Right forelimb (tissue), 1 donor: ENCODE measurements around the gene CYYR1.

Experiments used
- DNase-seq: peaks from one replicate; pipeline ENCODE4 v3.0.0-alpha.2; 2018

The CYYR1 gene

GRCh38 chr21:26572702-26573381 lies at the start of gene CYYR1:
Gene CYYR1, minus strand, starts transcription at chr21:26573286. Its CDS starts 346 bp downstream, at chr21:26572940.
- peak; percentile 68 for DNase-seq

DNA sequence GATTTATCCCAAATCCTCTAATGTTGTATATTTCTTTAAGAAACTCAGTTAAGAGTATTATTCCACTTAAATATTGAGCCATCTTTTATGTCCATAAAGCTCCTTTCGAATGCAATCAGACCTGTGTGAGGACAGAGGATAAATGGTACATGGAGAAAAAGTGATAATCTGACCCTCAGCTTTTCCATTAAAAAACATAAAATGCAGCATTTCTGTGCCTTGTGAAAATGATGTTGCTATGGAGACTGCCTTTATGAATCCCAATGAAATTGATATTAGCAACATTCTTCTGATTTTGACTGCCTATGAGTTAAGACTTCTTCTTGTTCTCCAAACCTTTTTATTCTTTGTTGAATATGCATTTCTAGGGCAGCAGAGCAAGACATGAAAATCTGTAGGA lies 44.1 kb upstream of the CYYR1 start:
- no peak for DNase-seq

DNA sequence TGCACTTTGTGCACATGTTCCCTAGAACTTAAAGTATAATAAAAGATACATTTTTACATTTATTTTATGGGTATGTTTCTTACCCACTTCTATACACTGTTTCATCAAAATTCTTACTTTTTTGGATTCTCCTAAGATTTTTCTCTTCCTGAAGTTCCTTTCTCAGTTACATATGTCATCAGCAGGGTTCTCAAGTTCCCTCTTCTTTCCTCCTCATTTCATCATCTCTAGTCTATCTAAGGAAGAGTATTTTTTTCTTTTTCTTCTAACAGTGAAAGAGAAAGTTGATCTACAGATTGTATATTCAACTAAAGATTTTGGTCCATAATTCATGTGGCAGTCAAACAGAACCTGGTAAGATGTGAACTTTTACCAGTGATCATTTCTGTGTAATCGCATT lies 41.2 kb upstream of the CYYR1 start:
- DNase-seq, result no peak

GRCh38 chr21:26599261-26599660 lies 26.2 kb upstream of the CYYR1 start:
- DNase-seq, result no peak

DNA sequence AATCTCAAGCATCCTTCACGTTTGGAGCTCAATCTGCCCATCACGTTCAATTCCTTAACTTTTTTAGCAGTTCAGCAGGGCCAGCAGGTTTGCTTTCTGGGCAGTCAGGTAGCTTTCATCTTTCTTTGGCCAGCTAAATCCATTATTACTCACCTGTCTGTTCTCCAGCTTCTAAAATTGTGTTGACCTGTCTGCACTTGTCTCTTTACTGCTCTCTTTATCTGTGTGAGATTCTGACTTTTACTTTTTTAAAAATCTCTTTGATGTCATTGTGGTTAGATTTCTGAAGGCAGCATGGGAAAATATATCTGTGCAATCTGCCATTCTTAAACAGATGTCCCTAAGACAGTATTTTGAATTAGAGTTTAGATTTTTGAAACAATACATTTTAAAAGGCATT lies 24.9 kb upstream of the CYYR1 start:
- no peak for DNase-seq

DNA sequence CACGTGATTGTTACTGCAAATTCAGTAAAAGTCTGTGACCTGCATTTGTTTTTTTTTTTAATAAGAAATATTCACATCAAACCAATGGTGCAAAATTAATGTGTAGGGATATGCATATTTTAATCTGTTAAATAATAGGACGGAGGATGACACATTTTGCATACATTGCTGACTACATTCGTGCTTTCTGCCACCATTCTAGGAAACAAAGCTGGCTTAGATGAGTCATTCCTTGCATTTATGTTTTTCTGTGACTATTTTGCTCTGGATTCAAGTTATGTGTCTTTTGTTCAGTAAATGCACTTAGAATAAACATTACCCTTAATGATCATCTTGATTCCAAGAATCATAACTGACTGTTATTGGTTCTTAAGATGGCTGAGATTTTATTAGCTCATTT lies 23.9 kb upstream of the CYYR1 start:
- no peak for DNase-seq

- no peak for DNase-seq
Observed at GRCh38 chr21:26595971-26596370, 22.9 kb upstream of the CYYR1 start.

DNA sequence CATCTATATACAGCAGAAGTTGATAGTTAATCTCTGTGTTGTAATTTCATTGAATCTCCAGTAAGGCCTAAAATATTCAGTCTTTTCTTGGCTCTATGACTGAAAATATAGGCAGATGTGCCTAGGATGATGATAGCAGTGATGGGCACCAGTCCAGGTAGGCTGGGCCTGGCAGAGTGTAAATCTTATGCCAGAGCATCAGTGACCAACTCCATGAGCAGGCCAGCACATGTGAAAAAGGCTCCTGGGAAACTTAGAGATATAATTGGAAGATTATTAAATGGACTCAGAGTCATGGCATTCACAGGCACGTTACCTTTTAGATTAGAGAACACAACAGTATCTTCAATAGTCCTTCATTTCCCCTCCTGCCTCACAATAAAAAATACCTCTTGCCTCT lies 20.7 kb upstream of the CYYR1 start:
- no peak for DNase-seq

- DNase-seq, result no peak
Observed at GRCh38 chr21:26591543-26591942, 18.5 kb upstream of the CYYR1 start.

DNA sequence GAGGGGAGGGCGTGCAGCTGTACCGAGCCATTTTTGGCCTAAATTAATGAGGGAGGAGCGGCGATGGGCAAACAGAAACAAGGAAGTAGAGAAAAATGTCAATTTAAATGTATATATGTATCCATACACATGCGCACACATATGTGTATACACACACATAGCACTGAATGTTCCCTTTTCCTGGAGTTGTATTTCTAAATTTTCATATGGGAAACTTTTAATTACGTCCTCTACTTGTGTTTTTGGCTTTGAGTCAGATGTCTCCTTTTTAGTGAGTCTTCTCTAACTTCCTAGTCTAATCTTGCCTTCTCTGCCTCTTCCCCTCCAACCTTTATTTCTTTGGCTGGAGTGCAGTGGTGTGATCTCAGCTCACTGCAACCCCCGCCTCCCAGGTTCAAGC lies 15.4 kb upstream of the CYYR1 start:
- DNase-seq, result no peak

- DNase-seq, result no peak
Observed at GRCh38 chr21:26587736-26588201, 14.7 kb upstream of the CYYR1 start.

GRCh38 chr21:26583769-26584168 lies 10.7 kb upstream of the CYYR1 start:
- DNase-seq, result no peak

DNA sequence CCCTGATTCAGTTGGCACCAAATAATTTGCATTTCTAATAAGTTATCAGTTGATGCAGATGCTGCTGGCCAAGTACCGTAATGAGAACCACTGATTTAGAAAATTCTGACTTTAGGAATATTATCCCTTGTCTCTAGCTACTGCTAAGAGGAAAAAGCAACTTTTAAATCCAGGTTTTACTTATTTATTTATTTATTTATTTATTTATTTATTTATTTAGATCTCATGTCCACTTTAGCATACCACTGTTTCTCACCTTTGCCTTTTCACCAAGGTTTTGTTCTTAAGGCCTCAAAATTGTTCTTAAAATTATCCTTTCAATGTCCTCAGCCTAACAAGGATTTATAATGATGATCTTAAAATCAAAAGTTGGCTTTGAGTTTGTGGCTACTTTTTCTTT lies 8.7 kb upstream of the CYYR1 start:
- no peak for DNase-seq

DNA sequence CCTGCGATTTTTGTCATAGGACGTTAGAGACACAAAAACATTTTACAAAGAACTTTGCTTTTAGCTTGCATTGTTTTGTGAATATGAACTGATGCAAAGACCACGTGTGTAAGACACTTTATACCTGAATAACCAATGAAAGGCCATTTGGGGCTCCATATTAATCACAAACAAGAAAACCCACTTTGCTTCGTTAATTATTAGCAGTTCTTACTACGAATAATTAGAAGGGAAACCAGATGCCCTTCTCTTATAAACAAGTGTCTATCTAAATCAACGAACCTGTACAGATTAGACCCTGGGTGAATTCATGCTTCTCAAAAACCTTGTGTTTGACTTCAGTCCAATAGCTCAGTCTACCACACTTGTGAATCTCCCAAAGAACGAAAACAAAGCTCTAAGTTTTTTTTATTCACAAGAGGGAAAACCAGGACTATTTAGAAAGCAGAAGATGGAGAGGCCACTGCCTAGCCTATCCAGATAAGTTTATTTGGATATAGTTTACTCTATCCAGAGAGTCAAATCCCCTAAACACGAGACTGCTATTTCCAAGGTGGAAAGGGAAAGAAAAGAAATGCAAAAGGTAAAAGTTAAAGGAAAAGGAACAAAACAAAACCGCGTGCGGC lies 897 bp downstream of the CYYR1 start:
- no peak for DNase-seq

GRCh38 chr21:26570203-26570602 lies 2.9 kb downstream of the CYYR1 start:
- DNase-seq, result no peak

- no peak for DNase-seq
Observed at GRCh38 chr21:26565546-26565945, 7.5 kb downstream of the CYYR1 start.

- DNase-seq, result no peak
Observed at GRCh38 chr21:26565111-26565510, 8.0 kb downstream of the CYYR1 start.

DNA sequence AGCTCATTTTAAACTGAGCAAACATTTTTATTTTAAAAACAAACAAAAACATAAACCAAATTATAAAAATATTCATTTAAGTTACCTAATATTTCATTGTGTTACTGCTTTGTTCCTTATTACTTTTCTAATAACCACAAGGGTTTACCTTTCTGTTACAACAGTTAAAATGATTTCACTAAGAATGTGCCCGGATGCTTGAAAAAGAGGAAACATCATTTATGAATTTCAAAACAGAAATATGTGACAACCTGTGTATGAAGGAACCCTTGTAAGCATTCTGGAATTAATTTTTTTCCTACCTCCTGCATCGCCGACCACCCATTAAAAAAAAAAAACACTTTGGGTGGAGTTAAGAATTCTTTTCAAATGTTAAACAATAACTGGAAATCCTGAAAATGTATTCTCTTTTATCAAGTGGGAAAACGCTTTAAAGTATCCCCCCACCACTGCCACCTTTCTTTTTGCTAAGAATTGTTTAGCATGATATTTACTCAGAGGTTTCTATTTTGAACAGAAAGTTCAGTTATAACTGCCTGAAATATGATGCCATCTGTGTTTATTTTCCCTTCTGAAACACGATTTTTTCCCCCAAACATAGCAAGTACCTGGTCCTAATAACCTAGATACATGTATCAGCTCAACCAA lies 9.1 kb downstream of the CYYR1 start:
- DNase-seq, result no peak

GRCh38 chr21:26560612-26561011 lies 12.5 kb downstream of the CYYR1 start:
- no peak for DNase-seq

DNA sequence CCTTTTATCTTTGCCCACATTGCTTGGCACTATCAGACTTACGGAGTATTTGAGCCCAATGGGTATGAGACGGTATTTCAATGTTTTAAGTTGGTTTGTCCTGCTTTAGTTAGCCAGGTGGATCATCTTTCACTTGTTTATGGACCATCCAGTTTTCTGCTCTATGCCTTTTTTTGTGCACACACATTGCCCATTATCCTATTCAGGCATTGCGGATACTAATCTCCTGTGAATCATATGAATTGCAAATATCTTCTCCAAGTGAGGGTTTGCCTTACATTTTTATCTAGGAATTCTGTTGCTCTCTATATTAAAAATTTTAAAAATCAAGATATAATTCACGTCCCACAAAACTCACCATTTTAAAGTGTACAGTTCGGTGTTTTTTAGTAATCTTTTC lies 14.0 kb downstream of the CYYR1 start:
- DNase-seq, result no peak

GRCh38 chr21:26557106-26557505 lies 16.0 kb downstream of the CYYR1 start:
- DNase-seq, result no peak

- DNase-seq, result no peak
Observed at GRCh38 chr21:26555540-26556146, 17.4 kb downstream of the CYYR1 start.

GRCh38 chr21:26554365-26554764 lies 18.7 kb downstream of the CYYR1 start:
- no peak for DNase-seq

DNA sequence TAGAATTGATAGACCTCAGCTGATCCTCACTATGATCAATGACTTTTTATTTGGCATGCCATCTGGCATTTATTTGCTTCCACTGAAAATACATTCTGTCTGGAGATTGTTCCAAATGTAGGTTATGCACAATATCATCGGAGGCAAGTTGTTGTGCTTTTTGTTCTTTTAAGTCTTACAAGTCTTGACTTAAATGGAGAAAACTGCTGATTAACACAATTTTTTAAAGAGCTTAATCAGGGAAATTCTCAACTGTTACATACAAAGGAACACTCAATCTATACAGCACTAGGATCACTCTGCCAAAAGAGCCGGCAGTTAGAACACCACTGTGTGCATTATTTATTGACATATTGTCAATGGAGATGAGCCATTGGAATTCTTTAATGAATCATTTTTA lies 19.2 kb downstream of the CYYR1 start:
- DNase-seq, result no peak
